ENCODE results near the gene KRT27.
A peak's percentile ranks its signal among the peaks of the same experiment; 100 is the strongest.
"Not testable (repeated sequence)": the region's sequence is repeated elsewhere in the genome, so short reads cannot be mapped to it uniquely, and the experiment has no call there.

Gene KRT27

GRCh38 chr17:40818343-40818732 lies 36.0 kb upstream of the KRT27 start:
- Mint-ChIP-seq H3K27me3 (peaks cover 45% of the 10 kb centered on the region), H3K9me3 (peaks cover 23% of the 10 kb centered on the region), H3K4me1 (ENCODE audit: low read depth) (no peaks in the 10 kb centered on the region), H3K27ac (peak overlapping the region; percentile 65), H3K36me3 (ENCODE audit: low read depth) (peaks cover 15% of the 10 kb centered on the region), H3K4me3 (peak overlapping the region; percentile 72)
- intact Hi-C loops (cut with micrococcal nuclease) = no loop called here

- Mint-ChIP-seq H3K27ac (no peak overlapping the region), H3K36me3 (ENCODE audit: low read depth) (peaks cover 15% of the 10 kb centered on the region), H3K9me3 (peaks cover 23% of the 10 kb centered on the region), H3K4me1 (ENCODE audit: low read depth) (no peaks in the 10 kb centered on the region), H3K4me3 (no peak overlapping the region), H3K27me3 (peaks cover 48% of the 10 kb centered on the region)
- intact Hi-C loops (cut with micrococcal nuclease) = no loop called here
Observed at GRCh38 chr17:40817103-40817682, 34.8 kb upstream of the KRT27 start.

GRCh38 chr17:40816569-40816968 lies 34.2 kb upstream of the KRT27 start:
- H3K27me3 Mint-ChIP-seq = peaks cover 49% of the 10 kb centered on the region
- no peak overlapping the region for H3K4me3 Mint-ChIP-seq
- intact Hi-C loops (cut with micrococcal nuclease) = no loop called here
- no peak overlapping the region for H3K27ac Mint-ChIP-seq
- H3K36me3 Mint-ChIP-seq (ENCODE audit: low read depth) = peaks cover 15% of the 10 kb centered on the region
- H3K9me3 Mint-ChIP-seq = peaks cover 23% of the 10 kb centered on the region
- H3K4me1 Mint-ChIP-seq (ENCODE audit: low read depth) = no peaks in the 10 kb centered on the region

GRCh38 chr17:40815381-40815780 lies 33.0 kb upstream of the KRT27 start:
- Mint-ChIP-seq H3K27me3 (peaks cover 48% of the 10 kb centered on the region), H3K36me3 (ENCODE audit: low read depth) (peaks cover 15% of the 10 kb centered on the region), H3K4me3 (no peak overlapping the region), H3K9me3 (peaks cover 23% of the 10 kb centered on the region), H3K4me1 (ENCODE audit: low read depth) (no peaks in the 10 kb centered on the region), H3K27ac (no peak overlapping the region)
- intact Hi-C loops (cut with micrococcal nuclease) = no loop called here

- peaks cover 23% of the 10 kb centered on the region for H3K9me3 Mint-ChIP-seq
- H3K27me3 Mint-ChIP-seq = peaks cover 51% of the 10 kb centered on the region
- H3K36me3 Mint-ChIP-seq (ENCODE audit: low read depth) = peaks cover 15% of the 10 kb centered on the region
- intact Hi-C loops (cut with micrococcal nuclease); H3K4me1 Mint-ChIP-seq (ENCODE audit: low read depth); H3K27ac Mint-ChIP-seq; H3K4me3 Mint-ChIP-seq: not testable (repeated sequence)
Observed at GRCh38 chr17:40814657-40815056, 32.3 kb upstream of the KRT27 start.

GRCh38 chr17:40813804-40814203 lies 31.5 kb upstream of the KRT27 start:
- Mint-ChIP-seq H3K27me3 (peaks cover 53% of the 10 kb centered on the region), H3K36me3 (ENCODE audit: low read depth) (peaks cover 15% of the 10 kb centered on the region), H3K4me1 (ENCODE audit: low read depth) (no peaks in the 10 kb centered on the region), H3K4me3 (no peak overlapping the region), H3K27ac (no peak overlapping the region), H3K9me3 (peaks cover 23% of the 10 kb centered on the region)
- intact Hi-C loops (cut with micrococcal nuclease) = no loop called here

GRCh38 chr17:40812639-40813038 lies 30.3 kb upstream of the KRT27 start:
- H3K27ac Mint-ChIP-seq = no peak overlapping the region
- peaks cover 21% of the 10 kb centered on the region for H3K9me3 Mint-ChIP-seq
- peaks cover 9% of the 10 kb centered on the region for H3K36me3 Mint-ChIP-seq (ENCODE audit: low read depth)
- intact Hi-C loops (cut with micrococcal nuclease) = no loop called here
- H3K4me1 Mint-ChIP-seq (ENCODE audit: low read depth) = no peaks in the 10 kb centered on the region
- no peak overlapping the region for H3K4me3 Mint-ChIP-seq
- H3K27me3 Mint-ChIP-seq = peaks cover 61% of the 10 kb centered on the region

- no peaks in the 10 kb centered on the region for H3K36me3 Mint-ChIP-seq (ENCODE audit: low read depth)
- H3K9me3 Mint-ChIP-seq = peaks cover 9% of the 10 kb centered on the region
- H3K4me3 Mint-ChIP-seq = no peak overlapping the region
- intact Hi-C loops (cut with micrococcal nuclease) = no loop called here
- H3K4me1 Mint-ChIP-seq (ENCODE audit: low read depth) = no peaks in the 10 kb centered on the region
- peaks cover 68% of the 10 kb centered on the region for H3K27me3 Mint-ChIP-seq
- no peak overlapping the region for H3K27ac Mint-ChIP-seq
Observed at GRCh38 chr17:40810494-40810893, 28.1 kb upstream of the KRT27 start.

GRCh38 chr17:40809721-40810421 lies 27.5 kb upstream of the KRT27 start:
- Mint-ChIP-seq H3K4me3 (no peak overlapping the region), H3K27me3 (peaks cover 71% of the 10 kb centered on the region), H3K4me1 (ENCODE audit: low read depth) (no peaks in the 10 kb centered on the region), H3K27ac (no peak overlapping the region), H3K36me3 (ENCODE audit: low read depth) (no peaks in the 10 kb centered on the region), H3K9me3 (peaks cover 6% of the 10 kb centered on the region)
- intact Hi-C loops (cut with micrococcal nuclease) = loop anchor here (10.0 kb wide), 1 partner anchor 515 kb away; no protein-coding TSS in a partner anchor

GRCh38 chr17:40806131-40806530 lies 23.8 kb upstream of the KRT27 start:
- intact Hi-C loops (cut with micrococcal nuclease) = loop anchor here (10.0 kb wide), 1 partner anchor 519 kb away; no protein-coding TSS in a partner anchor
- no peak overlapping the region for H3K27ac Mint-ChIP-seq
- H3K9me3 Mint-ChIP-seq = no peaks in the 10 kb centered on the region
- no peak overlapping the region for H3K4me3 Mint-ChIP-seq
- H3K36me3 Mint-ChIP-seq (ENCODE audit: low read depth) = no peaks in the 10 kb centered on the region
- H3K4me1 Mint-ChIP-seq (ENCODE audit: low read depth) = no peaks in the 10 kb centered on the region
- peaks cover 50% of the 10 kb centered on the region for H3K27me3 Mint-ChIP-seq

- Mint-ChIP-seq H3K27me3 (peaks cover 42% of the 10 kb centered on the region), H3K36me3 (ENCODE audit: low read depth) (no peaks in the 10 kb centered on the region), H3K9me3 (no peaks in the 10 kb centered on the region), H3K4me3 (no peak overlapping the region), H3K4me1 (ENCODE audit: low read depth) (no peaks in the 10 kb centered on the region), H3K27ac (no peak overlapping the region)
- intact Hi-C loops (cut with micrococcal nuclease) = loop anchor here (2.0 to 10.0 kb wide), 3 partner anchors 521 to 859 kb away; no protein-coding TSS in a partner anchor
Observed at GRCh38 chr17:40803617-40804082, 21.3 kb upstream of the KRT27 start.

GRCh38 chr17:40801157-40801556 lies 18.8 kb upstream of the KRT27 start:
- no peaks in the 10 kb centered on the region for H3K9me3 Mint-ChIP-seq
- H3K27me3 Mint-ChIP-seq = peaks cover 33% of the 10 kb centered on the region
- intact Hi-C loops (cut with micrococcal nuclease) = loop anchor here (5.0 to 10.0 kb wide), 2 partner anchors 524 to 746 kb away; no protein-coding TSS in a partner anchor
- H3K4me1 Mint-ChIP-seq (ENCODE audit: low read depth) = no peaks in the 10 kb centered on the region
- no peaks in the 10 kb centered on the region for H3K36me3 Mint-ChIP-seq (ENCODE audit: low read depth)
- H3K4me3 Mint-ChIP-seq = no peak overlapping the region
- H3K27ac Mint-ChIP-seq = no peak overlapping the region

- Mint-ChIP-seq H3K36me3 (ENCODE audit: low read depth) (no peaks in the 10 kb centered on the region), H3K9me3 (no peaks in the 10 kb centered on the region), H3K27ac (no peak overlapping the region), H3K27me3 (peaks cover 33% of the 10 kb centered on the region), H3K4me1 (ENCODE audit: low read depth) (no peaks in the 10 kb centered on the region), H3K4me3 (no peak overlapping the region)
- intact Hi-C loops (cut with micrococcal nuclease) = loop anchor here (5.0 to 10.0 kb wide), 2 partner anchors 524 to 747 kb away; no protein-coding TSS in a partner anchor
Observed at GRCh38 chr17:40800381-40800780, 18.0 kb upstream of the KRT27 start.

GRCh38 chr17:40799859-40800258 lies 17.5 kb upstream of the KRT27 start, which contains the start of gene KRT28:
KRT28 (minus strand) TSS chr17:40799959; CDS start chr17:40799893, 66 bp downstream.
- peaks cover 27% of the 10 kb centered on the region for H3K27me3 Mint-ChIP-seq
- no peaks in the 10 kb centered on the region for H3K9me3 Mint-ChIP-seq
- H3K4me1 Mint-ChIP-seq (ENCODE audit: low read depth) = no peaks in the 10 kb centered on the region
- no peaks in the 10 kb centered on the region for H3K36me3 Mint-ChIP-seq (ENCODE audit: low read depth)
- H3K4me3 Mint-ChIP-seq = no peak within 1 kb of the TSS
- H3K27ac Mint-ChIP-seq = no peak within 1 kb of the TSS
- intact Hi-C loops (cut with micrococcal nuclease) = loop anchor here (5.0 to 10.0 kb wide), 3 partner anchors 175 to 747 kb away; no protein-coding TSS in a partner anchor

Data from dendritic cell treated with granulocyte-macrophage colony-stimulating factor and Interleukin-4, amounts not matched to agents 40 ng/mL and 50 ng/mL, for 4 days (primary cell).